GM12878 (cell line): ENCODE results near the gene ZNF83.

Experiments
- CTCF ChIP-seq, 3 experiments: IDR thresholded peaks in 2 of 3; conservative IDR thresholded peaks in 1 of 3; 2 replicates each; pipeline ENCODE4 v1.5.1; 2011; ENCODE audit warnings: low read depth in 3 of 3, low read length in 3 of 3, mild to moderate bottlenecking in 3 of 3, control low read depth in 2 of 3, moderate library complexity in 2 of 3, inconsistent platforms in 1 of 3, mixed read lengths in 1 of 3; ENCODE audit not compliant: control insufficient read depth in 2 of 3, insufficient read depth in 1 of 3; ENCODE audit errors: extremely low read depth in 1 of 3
- RCOR1 ChIP-seq: conservative IDR thresholded peaks from 2 replicates; pipeline ENCODE4 v1.6.1; 2012; ENCODE audit warnings: low read depth, low read length, improper control_type of control experiment
- SMC3 ChIP-seq: IDR thresholded peaks from 2 replicates; pipeline ENCODE4 v1.6.1; 2011; ENCODE audit warnings: low read length, improper control_type of control experiment, borderline replicate concordance
- SP1 ChIP-seq: IDR thresholded peaks from one replicate; pipeline ENCODE4 v1.6.1; 2011; ENCODE audit warnings: low read depth, low read length
- ZZZ3 ChIP-seq: IDR thresholded peaks from 2 replicates; pipeline ENCODE4 v1.6.1; 2011; ENCODE audit warnings: low read depth; ENCODE audit not compliant: control insufficient read depth, insufficient read length

- TF ChIP-seq SP1, result no peak
- TF ChIP-seq CTCF (IDR thresholded peaks at IDR 0.05 in 2 of 3, conservative IDR thresholded peaks at IDR 0.05 in 1 of 3; ENCODE audit: control insufficient read depth in 2 of 3, extremely low read depth in 1 of 3, insufficient read depth in 1 of 3, low read depth in 3 of 3, low read length in 3 of 3), result no peak
- TF ChIP-seq SMC3, result no peak
- TF ChIP-seq RCOR1, result no peak
- TF ChIP-seq ZZZ3, result no peak
Observed at GRCh38 chr19:52659013-52659412, 20.9 kb upstream of the ZNF83 start.
